BLaER1 treated with 17β-estradiol and CSF1 and Interleukin-3, amounts not matched to agents 10 nM and 100 nM (cell line): ENCODE data around the gene SH2B3.
A peak's percentile ranks its signal among the peaks of the same experiment; 100 is the strongest.
"Not testable (repeated sequence)": the region's sequence is repeated elsewhere in the genome, so short reads cannot be mapped to it uniquely, and the experiment has no call there.

Source experiments
- H3K27ac ChIP-seq, 11 experiments: shearing (Covaris generic); formaldehyde crosslinking; 2 replicates each; pipeline ENCODE4 v1.8.1; 2022
- H3K27me3 ChIP-seq, 11 experiments: shearing (Covaris generic); formaldehyde crosslinking; 2 replicates each; pipeline ENCODE4 v1.8.1; 2022
- H3K36me3 ChIP-seq, 11 experiments: shearing (Covaris generic); formaldehyde crosslinking; 2 replicates each; pipeline ENCODE4 v1.8.1; 2022
- H3K4me1 ChIP-seq, 10 experiments: shearing (Covaris generic); formaldehyde crosslinking; 2 replicates each; pipeline ENCODE4 v1.8.1; 2022
- H3K4me2 ChIP-seq, 11 experiments: shearing (Covaris generic); formaldehyde crosslinking; 2 replicates each; pipeline ENCODE4 v1.8.1; 2022
- H3K4me3 ChIP-seq, 10 experiments: shearing (Covaris generic); formaldehyde crosslinking; 2 replicates each; pipeline ENCODE4 v1.8.1; 2022
- H3K9ac ChIP-seq, 11 experiments: shearing (Covaris generic); formaldehyde crosslinking; 2 replicates each; pipeline ENCODE4 v1.8.1; 2022
- H3K9me3 ChIP-seq, 11 experiments: shearing (Covaris generic); formaldehyde crosslinking; replicated peaks in 1 of 11; 2 replicates each; pipeline ENCODE4 v1.8.1; 2022
- H4K20me1 ChIP-seq, 11 experiments: shearing (Covaris generic); formaldehyde crosslinking; 2 replicates each; pipeline ENCODE4 v1.8.1; 2022
- Cebpa-rat ChIP-seq, 11 experiments: shearing (Covaris generic); IDR thresholded peaks; 2 replicates each; pipeline ENCODE4 v1.8.1; 2022

Gene SH2B3

DNA sequence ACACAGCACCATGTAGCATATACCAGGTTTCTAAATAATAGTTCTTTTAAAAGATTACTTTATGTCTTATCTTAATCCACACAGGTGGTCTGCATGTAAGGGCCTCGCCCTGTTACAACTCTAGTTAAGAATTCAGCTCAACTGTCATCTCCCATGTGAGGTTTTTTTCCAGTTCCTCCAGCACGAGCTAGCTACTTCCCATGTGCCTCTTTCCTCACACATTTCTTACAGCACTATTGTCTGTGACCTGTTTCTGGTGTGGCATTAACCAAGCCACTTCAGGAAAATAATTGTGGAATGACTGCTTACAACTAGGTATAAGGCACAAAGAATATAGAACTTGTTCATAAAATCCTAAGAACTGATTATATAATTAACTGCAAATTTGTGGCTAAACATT lies 65.5 kb downstream of the SH2B3 start:
- peaks cover 0 to 25% (median 0%) of the 10 kb centered on the region in 10 experiments; a peak in 6 of 20 replicates for H3K4me1 ChIP-seq
- H3K9me3 ChIP-seq = no peaks in the 10 kb centered on the region
- peaks cover 85 to 100% (median 94%) of the 10 kb centered on the region in 11 experiments for H3K36me3 ChIP-seq
- peaks cover 0 to 47% (median 0%) of the 10 kb centered on the region in 11 experiments; a peak in 4 of 22 replicates for H4K20me1 ChIP-seq
- no peaks in the 10 kb centered on the region for H3K27me3 ChIP-seq
- 0 out of 22 replicates have a peak overlapping the region, but pooled peaks of 1 of the 11 experiments have one; percentile 7 for H3K4me2 ChIP-seq
- H3K9ac ChIP-seq = peak overlapping the region in 1 of 11 experiments; percentile 9; a peak in 1 of 22 replicates
- TF ChIP-seq Cebpa-rat (IDR thresholded peaks at IDR 0.05) = no peak
- no peak overlapping the region for H3K4me3 ChIP-seq
- H3K27ac ChIP-seq = no peak overlapping the region

DNA sequence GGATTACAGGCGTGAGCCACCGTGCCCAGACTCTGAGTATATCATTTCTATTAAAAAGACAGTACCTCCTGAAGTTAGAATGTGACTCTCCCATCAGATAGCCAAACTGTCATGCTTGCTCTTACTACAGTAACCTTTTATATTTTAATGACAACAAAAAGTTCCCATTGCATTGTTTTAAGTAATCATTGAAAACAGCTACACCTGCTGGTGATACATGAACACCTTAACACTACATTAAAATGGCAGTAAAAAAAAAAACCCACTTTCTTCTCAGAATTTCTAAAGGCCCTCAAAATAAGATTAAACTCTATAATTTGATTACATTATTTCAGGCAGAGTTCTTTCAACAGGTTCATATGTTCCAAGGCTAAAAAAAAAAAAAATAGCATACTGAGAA lies 76.7 kb downstream of the SH2B3 start:
- no peak overlapping the region for H3K27ac ChIP-seq
- no peak overlapping the region for H3K9ac ChIP-seq
- peaks cover 0 to 8% (median 0%) of the 10 kb centered on the region in 10 experiments; a peak in 2 of 20 replicates for H3K4me1 ChIP-seq
- H3K36me3 ChIP-seq = peaks cover 94 to 100% (median 98%) of the 10 kb centered on the region in 11 experiments
- H4K20me1 ChIP-seq = peaks cover 0 to 38% (median 0%) of the 10 kb centered on the region in 11 experiments; a peak in 7 of 22 replicates
- H3K9me3 ChIP-seq = no peaks in the 10 kb centered on the region
- no peak overlapping the region for H3K4me3 ChIP-seq
- H3K27me3 ChIP-seq = no peaks in the 10 kb centered on the region
- TF ChIP-seq Cebpa-rat (IDR thresholded peaks at IDR 0.05) = no peak
- no peak overlapping the region for H3K4me2 ChIP-seq

DNA sequence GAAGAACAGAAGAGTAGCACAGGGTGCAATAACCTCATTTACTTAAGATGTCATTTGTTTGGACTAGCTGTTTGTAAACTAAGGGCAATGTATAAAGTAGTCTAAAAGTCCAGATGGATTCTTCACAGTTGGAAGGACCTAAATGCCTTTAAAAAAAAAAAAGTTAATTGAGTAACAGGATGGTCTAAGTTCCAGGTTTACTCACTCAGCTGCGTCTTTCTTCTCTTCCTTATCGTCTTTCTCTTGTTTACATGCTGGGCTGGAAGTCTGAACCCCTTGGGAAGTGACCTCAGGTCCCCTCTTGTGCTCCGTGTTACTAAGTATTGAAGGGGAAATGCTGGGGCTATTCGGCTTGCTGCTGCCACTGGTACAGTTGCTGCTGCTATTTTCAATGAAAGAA lies 82.5 kb downstream of the SH2B3 start:
- Histone ChIP-seq H3K9me3 (no peaks in the 10 kb centered on the region), H3K4me1 (peaks cover 0 to 39% (median 24%) of the 10 kb centered on the region in 10 experiments; a peak in 18 of 20 replicates), H4K20me1 (peaks cover 0 to 12% (median 0%) of the 10 kb centered on the region in 11 experiments; a peak in 3 of 22 replicates), H3K4me2 (peak overlapping the region in 9 of 11 experiments; percentile 20 to 67 (median 47); a peak in 17 of 22 replicates), H3K27me3 (no peaks in the 10 kb centered on the region), H3K36me3 (peaks cover 84 to 100% (median 97%) of the 10 kb centered on the region in 11 experiments), H3K9ac (peak overlapping the region in 5 of 11 experiments; percentile 12 to 53 (median 39); a peak in 7 of 22 replicates), H3K27ac (peak overlapping the region in 9 of 11 experiments; percentile 12 to 50 (median 21); a peak in 10 of 22 replicates), H3K4me3 (no peak overlapping the region)
- no peak for TF ChIP-seq Cebpa-rat (IDR thresholded peaks at IDR 0.05)

DNA sequence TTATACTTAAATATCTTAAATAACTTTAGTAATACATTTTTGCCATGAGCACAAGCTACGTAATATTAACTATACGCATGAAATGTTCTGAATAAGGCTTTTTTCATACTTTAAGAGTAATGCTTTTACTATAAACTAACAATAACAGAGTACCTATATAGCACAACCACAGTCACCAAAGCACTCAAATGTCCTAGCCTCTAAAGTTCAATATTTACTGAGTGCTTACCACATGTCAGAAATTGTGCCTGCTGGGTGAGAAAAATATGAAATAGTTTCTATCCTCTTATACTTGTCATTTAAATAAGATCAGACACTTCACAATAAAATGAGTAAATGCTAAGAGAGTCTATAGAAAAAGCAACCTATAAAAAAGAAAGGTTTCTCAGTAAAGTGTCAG lies 83.1 kb downstream of the SH2B3 start:
- Histone ChIP-seq H3K36me3 (peaks cover 82 to 100% (median 96%) of the 10 kb centered on the region in 11 experiments), H3K4me2 (peak overlapping the region in 9 of 11 experiments; percentile 8 to 67 (median 44); a peak in 15 of 22 replicates), H4K20me1 (peaks cover 0 to 7% (median 0%) of the 10 kb centered on the region in 11 experiments; a peak in 3 of 22 replicates), H3K4me3 (no peak overlapping the region), H3K4me1 (peaks cover 0 to 42% (median 24%) of the 10 kb centered on the region in 10 experiments; a peak in 18 of 20 replicates), H3K27me3 (no peaks in the 10 kb centered on the region), H3K9ac (peak overlapping the region in 1 of 11 experiments; percentile 53; a peak in 3 of 22 replicates), H3K9me3 (no peaks in the 10 kb centered on the region), H3K27ac (peak overlapping the region in 5 of 11 experiments; percentile 12 to 25 (median 12); a peak in 6 of 22 replicates)
- TF ChIP-seq Cebpa-rat (IDR thresholded peaks at IDR 0.05) = no peak

DNA sequence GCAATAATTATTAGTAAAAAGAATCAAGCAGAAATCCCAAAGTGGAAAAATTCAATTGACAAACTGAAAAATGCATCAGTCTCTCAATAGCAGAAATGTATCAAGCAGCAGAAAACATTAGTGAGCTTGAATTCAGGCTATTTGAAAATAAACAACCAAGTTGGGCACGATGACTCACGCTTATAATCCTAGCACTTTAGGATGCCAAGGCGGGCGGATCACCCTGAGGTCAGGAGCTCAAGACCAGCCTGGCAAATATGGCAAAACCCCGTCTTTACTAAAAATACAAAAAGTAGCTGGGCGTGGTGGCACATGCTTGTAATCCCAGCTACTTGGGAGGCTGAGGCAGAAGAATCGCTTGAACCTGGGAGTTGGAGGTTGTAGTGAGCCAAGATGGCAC lies 87.3 kb downstream of the SH2B3 start:
- H3K9ac ChIP-seq, H3K9me3 ChIP-seq, H3K4me2 ChIP-seq, H3K27me3 ChIP-seq, H4K20me1 ChIP-seq, H3K27ac ChIP-seq, H3K4me3 ChIP-seq: not testable (repeated sequence)
- peaks cover 13 to 59% (median 33%) of the 10 kb centered on the region in 10 experiments for H3K4me1 ChIP-seq
- H3K36me3 ChIP-seq = peaks cover 82 to 100% (median 93%) of the 10 kb centered on the region in 11 experiments

DNA sequence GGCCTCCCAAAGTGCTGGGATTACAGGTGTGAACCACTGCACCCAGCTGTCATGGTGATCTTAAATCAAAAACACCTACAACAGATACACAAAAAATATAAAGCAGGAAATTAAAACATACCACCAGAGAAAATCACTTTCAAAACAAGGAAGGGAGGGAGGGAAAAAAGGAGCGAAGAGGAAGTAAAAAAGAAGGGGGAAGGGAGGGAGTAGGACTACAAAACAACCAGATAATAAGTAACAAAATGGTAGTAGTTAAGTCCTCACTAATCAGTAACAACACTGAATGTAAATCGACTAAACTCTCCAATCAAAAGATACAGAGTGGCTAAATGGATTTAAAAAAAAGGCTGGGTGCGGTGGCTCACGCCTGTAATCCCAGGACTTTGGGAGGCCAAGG lies 89.0 kb downstream of the SH2B3 start:
- Histone ChIP-seq H3K4me3 (no peak overlapping the region), H3K36me3 (peaks cover 90 to 100% (median 95%) of the 10 kb centered on the region in 11 experiments), H3K9me3 (peaks cover 0 to 4% (median 0%) of the 10 kb centered on the region in 11 experiments; a peak in 3 of 22 replicates), H3K4me2 (peak overlapping the region; percentile 3 to 61 (median 41); a peak in 17 of 22 replicates), H3K27me3 (no peaks in the 10 kb centered on the region), H4K20me1 (peaks cover 0 to 6% (median 0%) of the 10 kb centered on the region in 11 experiments; a peak in 2 of 22 replicates), H3K4me1 (peaks cover 10 to 45% (median 16%) of the 10 kb centered on the region in 10 experiments), H3K9ac (0 out of 22 replicates have a peak overlapping the region, but pooled peaks of 1 of the 11 experiments have one; percentile 33), H3K27ac (peak overlapping the region in 8 of 11 experiments; percentile 25 to 63 (median 44); a peak in 13 of 22 replicates)
- no peak for TF ChIP-seq Cebpa-rat (IDR thresholded peaks at IDR 0.05)
